ENCODE data around the gene VANGL2.

VANGL2 gene

GRCh38 chr1:160371346-160371631 lies 29.1 kb upstream of the VANGL2 start:
- H3K27me3 ChIP-seq (ENCODE audit: low read depth, low read length), result no peaks in the 10 kb centered on the region
- H3K36me3 ChIP-seq (replicated peaks; ENCODE audit: low read depth, low read length), result no peaks in the 10 kb centered on the region
- H3K9ac ChIP-seq (ENCODE audit: low read length), result no peak overlapping the region
- no peaks in the 10 kb centered on the region for H3K79me2 ChIP-seq (ENCODE audit: low read length)
- H2AFZ ChIP-seq (ENCODE audit: low read depth, low read length), result no peak overlapping the region
- no peaks in the 10 kb centered on the region for H3K9me3 ChIP-seq (ENCODE audit: insufficient read depth, low read length)
- H3K4me3 ChIP-seq (ENCODE audit: low read length), result no peak overlapping the region
- no peak for TF ChIP-seq EZH2phosphoT487 (IDR thresholded peaks at IDR 0.05; ENCODE audit: low read depth)
- TF ChIP-seq, protein P1, sequence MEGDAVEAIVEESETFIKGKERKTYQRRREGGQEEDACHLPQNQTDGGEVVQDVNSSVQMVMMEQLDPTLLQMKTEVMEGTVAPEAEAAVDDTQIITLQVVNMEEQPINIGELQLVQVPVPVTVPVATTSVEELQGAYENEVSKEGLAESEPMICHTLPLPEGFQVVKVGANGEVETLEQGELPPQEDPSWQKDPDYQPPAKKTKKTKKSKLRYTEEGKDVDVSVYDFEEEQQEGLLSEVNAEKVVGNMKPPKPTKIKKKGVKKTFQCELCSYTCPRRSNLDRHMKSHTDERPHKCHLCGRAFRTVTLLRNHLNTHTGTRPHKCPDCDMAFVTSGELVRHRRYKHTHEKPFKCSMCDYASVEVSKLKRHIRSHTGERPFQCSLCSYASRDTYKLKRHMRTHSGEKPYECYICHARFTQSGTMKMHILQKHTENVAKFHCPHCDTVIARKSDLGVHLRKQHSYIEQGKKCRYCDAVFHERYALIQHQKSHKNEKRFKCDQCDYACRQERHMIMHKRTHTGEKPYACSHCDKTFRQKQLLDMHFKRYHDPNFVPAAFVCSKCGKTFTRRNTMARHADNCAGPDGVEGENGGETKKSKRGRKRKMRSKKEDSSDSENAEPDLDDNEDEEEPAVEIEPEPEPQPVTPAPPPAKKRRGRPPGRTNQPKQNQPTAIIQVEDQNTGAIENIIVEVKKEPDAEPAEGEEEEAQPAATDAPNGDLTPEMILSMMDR (IDR thresholded peaks at IDR 0.05; ENCODE audit: low read depth, low read length), result no peak
- no peak overlapping the region for H3K27ac ChIP-seq (ENCODE audit: low read length)
- peaks cover 22% of the 10 kb centered on the region for H3K4me1 ChIP-seq (ENCODE audit: low read length)
- H3K4me2 ChIP-seq (ENCODE audit: low read length), result no peak overlapping the region
- H4K20me1 ChIP-seq (ENCODE audit: insufficient read depth, low read length), result no peaks in the 10 kb centered on the region

- H3K4me2 ChIP-seq (ENCODE audit: low read length), result no peak overlapping the region
- no peaks in the 10 kb centered on the region for H4K20me1 ChIP-seq (ENCODE audit: insufficient read depth, low read length)
- TF ChIP-seq, protein P1 (IDR thresholded peaks at IDR 0.05; ENCODE audit: low read depth, low read length), result no peak
- no peak for TF ChIP-seq EZH2phosphoT487 (IDR thresholded peaks at IDR 0.05; ENCODE audit: low read depth)
- no peak overlapping the region for H3K27ac ChIP-seq (ENCODE audit: low read length)
- H3K9ac ChIP-seq (ENCODE audit: low read length), result no peak overlapping the region
- H3K4me3 ChIP-seq (ENCODE audit: low read length), result no peak overlapping the region
- H3K79me2 ChIP-seq (ENCODE audit: low read length), result no peaks in the 10 kb centered on the region
- H3K9me3 ChIP-seq (ENCODE audit: insufficient read depth, low read length), result no peaks in the 10 kb centered on the region
- peaks cover 24% of the 10 kb centered on the region for H3K4me1 ChIP-seq (ENCODE audit: low read length)
- H3K27me3 ChIP-seq (ENCODE audit: low read depth, low read length), result no peaks in the 10 kb centered on the region
- no peaks in the 10 kb centered on the region for H3K36me3 ChIP-seq (replicated peaks; ENCODE audit: low read depth, low read length)
- H2AFZ ChIP-seq (ENCODE audit: low read depth, low read length), result no peak overlapping the region
Measured at GRCh38 chr1:160371756-160372155, 28.6 kb upstream of the VANGL2 start.

DNA sequence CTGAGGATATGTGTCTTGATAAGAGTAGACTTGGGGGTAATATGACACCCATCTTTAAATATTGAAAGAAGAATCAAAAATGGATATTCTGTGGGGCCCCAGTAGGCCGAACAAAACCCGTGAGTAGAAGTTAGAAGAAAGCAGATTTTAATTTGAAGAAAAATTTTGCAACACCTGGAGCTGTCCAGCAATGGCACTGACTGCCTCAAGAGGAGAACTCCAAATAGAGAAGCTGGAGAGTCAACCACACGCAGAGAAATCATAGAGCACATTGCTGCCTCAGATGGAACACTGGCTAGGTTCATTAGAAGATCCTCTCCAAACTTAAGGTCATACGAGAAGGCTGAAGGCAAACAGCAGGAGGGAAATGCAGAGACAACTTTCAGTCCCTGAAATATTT lies 26.7 kb upstream of the VANGL2 start:
- Histone ChIP-seq H3K79me2 (ENCODE audit: low read length) (no peaks in the 10 kb centered on the region), H2AFZ (ENCODE audit: low read depth, low read length) (no peak overlapping the region), H3K36me3 (replicated peaks; ENCODE audit: low read depth, low read length) (no peaks in the 10 kb centered on the region), H3K9ac (ENCODE audit: low read length) (no peak overlapping the region), H4K20me1 (ENCODE audit: insufficient read depth, low read length) (no peaks in the 10 kb centered on the region), H3K4me1 (ENCODE audit: low read length) (peaks cover 24% of the 10 kb centered on the region), H3K4me3 (ENCODE audit: low read length) (no peak overlapping the region), H3K27me3 (ENCODE audit: low read depth, low read length) (0 out of 2 replicates have a peak, but pooled peaks cover 2% of the 10 kb centered on the region), H3K9me3 (ENCODE audit: insufficient read depth, low read length) (no peaks in the 10 kb centered on the region), H3K27ac (ENCODE audit: low read length) (no peak overlapping the region), H3K4me2 (ENCODE audit: low read length) (no peak overlapping the region)
- TF ChIP-seq EZH2phosphoT487 (IDR thresholded peaks at IDR 0.05; ENCODE audit: low read depth), result no peak
- TF ChIP-seq, protein P1 (IDR thresholded peaks at IDR 0.05; ENCODE audit: low read depth, low read length), result no peak

- no peak overlapping the region for H3K4me3 ChIP-seq (ENCODE audit: low read length)
Measured at GRCh38 chr1:160374306-160375110, 25.9 kb upstream of the VANGL2 start.

More at GRCh38 chr1:160374306-160375110, 25.9 kb upstream of the VANGL2 start:
- Histone ChIP-seq H3K4me1 (ENCODE audit: low read length) (peaks cover 24% of the 10 kb centered on the region), H3K9me3 (ENCODE audit: insufficient read depth, low read length) (no peaks in the 10 kb centered on the region), H4K20me1 (ENCODE audit: insufficient read depth, low read length) (no peaks in the 10 kb centered on the region), H3K9ac (ENCODE audit: low read length) (no peak overlapping the region), H3K4me2 (ENCODE audit: low read length) (0 out of 2 replicates have a peak overlapping the region, but pooled peaks have one; percentile 75), H2AFZ (ENCODE audit: low read depth, low read length) (no peak overlapping the region), H3K27ac (ENCODE audit: low read length) (no peak overlapping the region), H3K36me3 (replicated peaks; ENCODE audit: low read depth, low read length) (no peaks in the 10 kb centered on the region), H3K79me2 (ENCODE audit: low read length) (no peaks in the 10 kb centered on the region), H3K27me3 (ENCODE audit: low read depth, low read length) (peaks cover 7% of the 10 kb centered on the region; the same call in 1 of the 2 replicates)
- TF ChIP-seq EZH2phosphoT487 (IDR thresholded peaks at IDR 0.05; ENCODE audit: low read depth), result no peak
- TF ChIP-seq, protein P1 (IDR thresholded peaks at IDR 0.05; ENCODE audit: low read depth, low read length), result no peak

Data from OCI-LY3 (cell line).